Progenitor cell of endocrine pancreas (in vitro differentiated cells): ENCODE measurements around the gene PRKCZ. TPM values are rescaled to one million over a fixed set of nuclear protein-coding genes. Genes with fewer than 3 reads are reported as not detected.

Experiments
- DNase-seq: peaks from one replicate; pipeline ENCODE4 v3.0.0; 2021; ENCODE audit warnings: low spot score; ENCODE audit not compliant: unreplicated experiment
- H3K27ac Mint-ChIP-seq: 2 replicates; pipeline ENCODE4 v1.8.0; 2021; ENCODE audit warnings: mild to moderate bottlenecking, moderate library complexity, mixed read lengths
- H3K27me3 Mint-ChIP-seq: 2 replicates; pipeline ENCODE4 v1.8.0; 2021; ENCODE audit warnings: mixed read lengths
- H3K36me3 Mint-ChIP-seq: 2 replicates; pipeline ENCODE4 v1.8.0; 2022; ENCODE audit warnings: mixed read lengths; ENCODE audit not compliant: insufficient read depth
- H3K4me1 Mint-ChIP-seq: 2 replicates; pipeline ENCODE4 v1.8.0; 2021; ENCODE audit warnings: low read depth, mixed read lengths
- H3K4me3 Mint-ChIP-seq: 2 replicates; pipeline ENCODE4 v1.8.0; 2021; ENCODE audit warnings: low read depth, mild to moderate bottlenecking, moderate library complexity, mixed read lengths
- H3K9me3 Mint-ChIP-seq: 2 replicates; pipeline ENCODE4 v1.8.0; 2021; ENCODE audit warnings: low read depth, mixed read lengths
- total RNA-seq: library from RNA; stranded (reverse); gene quantifications from 2 replicates; pipeline ENCODE4 v1.2.1, GENCODE V29; 2021
- TF ChIP-seq, protein P1 (sequence below): fragments of 200-600 bp; sonication (generic); IDR thresholded peaks from one replicate; pipeline ENCODE4 v1.5.0; 2021; ENCODE audit warnings: antibody characterized with exemption, mild to moderate bottlenecking; ENCODE audit not compliant: unreplicated experiment

PRKCZ gene
- total RNA-seq, 1 donor from 2014 or later, result 71.5 TPM

- peak overlapping the region; percentile 16 for H3K27ac Mint-ChIP-seq
- H3K4me1 Mint-ChIP-seq, result no peaks in the 10 kb centered on the region
- H3K36me3 Mint-ChIP-seq, result peaks cover 22% of the 10 kb centered on the region
- TF ChIP-seq, protein P1, sequence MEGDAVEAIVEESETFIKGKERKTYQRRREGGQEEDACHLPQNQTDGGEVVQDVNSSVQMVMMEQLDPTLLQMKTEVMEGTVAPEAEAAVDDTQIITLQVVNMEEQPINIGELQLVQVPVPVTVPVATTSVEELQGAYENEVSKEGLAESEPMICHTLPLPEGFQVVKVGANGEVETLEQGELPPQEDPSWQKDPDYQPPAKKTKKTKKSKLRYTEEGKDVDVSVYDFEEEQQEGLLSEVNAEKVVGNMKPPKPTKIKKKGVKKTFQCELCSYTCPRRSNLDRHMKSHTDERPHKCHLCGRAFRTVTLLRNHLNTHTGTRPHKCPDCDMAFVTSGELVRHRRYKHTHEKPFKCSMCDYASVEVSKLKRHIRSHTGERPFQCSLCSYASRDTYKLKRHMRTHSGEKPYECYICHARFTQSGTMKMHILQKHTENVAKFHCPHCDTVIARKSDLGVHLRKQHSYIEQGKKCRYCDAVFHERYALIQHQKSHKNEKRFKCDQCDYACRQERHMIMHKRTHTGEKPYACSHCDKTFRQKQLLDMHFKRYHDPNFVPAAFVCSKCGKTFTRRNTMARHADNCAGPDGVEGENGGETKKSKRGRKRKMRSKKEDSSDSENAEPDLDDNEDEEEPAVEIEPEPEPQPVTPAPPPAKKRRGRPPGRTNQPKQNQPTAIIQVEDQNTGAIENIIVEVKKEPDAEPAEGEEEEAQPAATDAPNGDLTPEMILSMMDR, result no peak
- H3K9me3 Mint-ChIP-seq, result peaks cover under 1% of the 10 kb centered on the region
- no peak for DNase-seq
- H3K27me3 Mint-ChIP-seq, result no peaks in the 10 kb centered on the region
- no peak overlapping the region for H3K4me3 Mint-ChIP-seq
Observed at GRCh38 chr1:2083666-2084065, 33.5 kb downstream of the PRKCZ start.

- no peak for DNase-seq
- Mint-ChIP-seq H3K27ac (no peak overlapping the region), H3K36me3 (peaks cover 17% of the 10 kb centered on the region), H3K4me1 (no peaks in the 10 kb centered on the region), H3K9me3 (no peaks in the 10 kb centered on the region), H3K4me3 (no peak overlapping the region), H3K27me3 (no peaks in the 10 kb centered on the region)
- TF ChIP-seq, protein P1, result no peak
Observed at GRCh38 chr1:2084306-2084705, 34.1 kb downstream of the PRKCZ start.

DNA sequence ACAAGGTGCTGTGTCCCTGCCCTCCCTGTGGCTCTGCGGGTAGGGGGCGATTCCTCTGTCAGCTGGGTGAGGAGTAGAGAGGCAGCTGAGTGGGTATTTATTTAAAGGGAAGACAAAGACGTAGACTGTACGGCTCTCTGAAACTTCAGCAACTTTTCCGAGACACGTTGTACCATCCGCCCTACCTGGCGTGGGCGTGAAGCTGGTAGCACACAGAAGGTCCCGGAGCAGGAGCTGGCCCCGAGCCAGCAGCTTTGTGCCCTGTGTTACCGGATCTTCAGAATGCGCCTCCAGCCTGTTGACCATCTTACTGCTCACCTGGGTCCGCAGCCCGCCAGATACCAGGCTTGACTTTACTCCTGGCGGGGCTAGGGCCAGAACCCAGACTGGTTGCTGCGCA is 34.9 kb downstream of the PRKCZ start:
- no peak overlapping the region for H3K4me3 Mint-ChIP-seq
- no peak for DNase-seq

GRCh38 chr1:2086446-2087078 is 36.4 kb downstream of the PRKCZ start:
- Mint-ChIP-seq H3K36me3 (peaks cover 7% of the 10 kb centered on the region), H3K27ac (no peak overlapping the region), H3K4me1 (no peaks in the 10 kb centered on the region), H3K4me3 (no peak overlapping the region), H3K9me3 (no peaks in the 10 kb centered on the region), H3K27me3 (no peaks in the 10 kb centered on the region)
- DNase-seq, result no peak
- TF ChIP-seq, protein P1, result no peak

More for the DNA sequence above, 34.9 kb downstream of the PRKCZ start:
- Mint-ChIP-seq H3K4me1 (no peaks in the 10 kb centered on the region), H3K9me3 (no peaks in the 10 kb centered on the region), H3K36me3 (peaks cover 13% of the 10 kb centered on the region), H3K27me3 (no peaks in the 10 kb centered on the region), H3K27ac (no peak overlapping the region)
- TF ChIP-seq, protein P1, result no peak

DNA sequence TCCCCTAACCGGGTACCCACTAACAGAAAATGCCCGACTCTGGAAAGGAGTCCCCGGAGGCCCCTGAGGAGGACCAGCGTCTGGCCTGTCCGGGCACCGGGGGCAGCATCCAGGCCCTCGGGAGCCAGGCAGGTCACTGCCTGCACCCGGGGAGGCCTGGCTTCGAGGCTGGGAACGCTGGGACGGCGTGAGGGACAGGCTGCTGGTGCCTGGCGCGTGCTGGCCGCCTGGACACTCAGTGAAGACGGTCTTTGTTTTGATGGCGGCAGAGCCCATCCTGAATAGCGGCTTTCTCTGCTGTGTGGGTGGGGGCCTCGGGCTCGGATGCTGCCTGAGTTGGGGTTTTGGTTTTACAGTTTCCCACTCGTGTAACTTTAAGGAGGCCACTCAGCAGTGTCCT is 37.6 kb downstream of the PRKCZ start:
- Mint-ChIP-seq H3K27ac (no peak overlapping the region), H3K4me3 (no peak overlapping the region), H3K36me3 (no peaks in the 10 kb centered on the region), H3K9me3 (no peaks in the 10 kb centered on the region), H3K4me1 (no peaks in the 10 kb centered on the region), H3K27me3 (no peaks in the 10 kb centered on the region)
- no peak for DNase-seq
- TF ChIP-seq, protein P1, result no peak
